Heart left ventricle (tissue), 13 donors: ENCODE data around the gene NXPH3.

Experiments
- CTCF ChIP-seq, 12 donors: fragments of 200-600 bp; sonication (generic) in 4 of 12; IDR thresholded peaks; one replicate each; pipeline versions ENCODE4 v1.5.0 to v1.8.0; 2018 to 2022; ENCODE audit warnings: antibody characterized with exemption in 12 of 12, mild to moderate bottlenecking in 5 of 12
- POLR2A ChIP-seq, 2 donors: fragments of 450-650 bp; IDR thresholded peaks; one replicate each; pipeline ENCODE4 v1.6.1; 2017; ENCODE audit warnings: antibody characterized with exemption in 2 of 2, mild to moderate bottlenecking in 2 of 2, moderate library complexity in 2 of 2
- donor health status: ischemic (EF 13 %, LVEDD 7.1; RV severe dilation, severe dysfunction).
- donor health status: DM: no; HTN: yes; CAD: no.
- donor health status: DM: no; HTN: no; CAD: no.
- donor health status: ischemic (EF 25% LVEDD 6.9; RV normal size, moderate dysfunction).
- donor health status: ischemic (EF 25% LVEDD 5.7; RV mildly dilated, moderate dysfunction).
- donor health status: ischemic (EF 35%, LVEDD 5.7; RV mildly dilated, moderate dysfunction).
- donor health status: nonischemic (EF 11% LVEDD 7.7; RV severe dilation, severe dysfunction).
- donor health status: DM: yes; HTN: yes; CAD: no.
- donor health status: PGD.
- donor health status: ischemic (EF 29% LVEDD 5.4; RV normal size, mild dysfunction).
- donor health status: nonischemic (EF 23%, LVEDD 6.1; RV moderate dilation, normal function).

- TF ChIP-seq CTCF (IDR thresholded peaks at IDR 0.05) (no peak), POLR2A (IDR thresholded peaks at IDR 0.05) (no peak)
Observed at GRCh38 chr17:49551221-49552069, 24.2 kb upstream of the NXPH3 start.
